Fibroblast of peridontal ligament (primary cell): ENCODE results near the gene MRPS18A.
A peak's percentile ranks its signal among the peaks of the same experiment; 100 is the strongest.
"Not testable (repeated sequence)": the region's sequence is repeated elsewhere in the genome, so short reads cannot be mapped to it uniquely, and the experiment has no call there.

Source experiments
- DNase-seq: peaks from one replicate; pipeline ENCODE4 v3.0.0-alpha.2; 2010; ENCODE audit errors: extremely low read depth

MRPS18A gene

GRCh38 chr6:43717389-43717788 lies 29.8 kb upstream of the MRPS18A start:
- DNase-seq, result no peak

GRCh38 chr6:43716099-43716498 lies 28.5 kb upstream of the MRPS18A start:
- DNase-seq, result no peak

- DNase-seq, result no peak
Measured at GRCh38 chr6:43715056-43715788, 27.6 kb upstream of the MRPS18A start.

GRCh38 chr6:43714311-43715055 lies 26.9 kb upstream of the MRPS18A start:
- peak; percentile 75 for DNase-seq

GRCh38 chr6:43713643-43714310 lies 26.2 kb upstream of the MRPS18A start:
- no peak for DNase-seq

GRCh38 chr6:43712579-43712978 lies 25.0 kb upstream of the MRPS18A start:
- no peak for DNase-seq

- no peak for DNase-seq
Measured at GRCh38 chr6:43710576-43710975, 23.0 kb upstream of the MRPS18A start.

- no peak for DNase-seq
Measured at GRCh38 chr6:43709654-43710303, 22.2 kb upstream of the MRPS18A start.

GRCh38 chr6:43708860-43709653 lies 21.5 kb upstream of the MRPS18A start:
- peak; percentile 81 for DNase-seq

GRCh38 chr6:43707767-43708166 lies 20.2 kb upstream of the MRPS18A start:
- DNase-seq, result no peak

GRCh38 chr6:43707269-43707668 lies 19.7 kb upstream of the MRPS18A start:
- DNase-seq, result no peak

- no peak for DNase-seq
Measured at GRCh38 chr6:43706788-43707187, 19.2 kb upstream of the MRPS18A start.

- DNase-seq, result peak; percentile 70
Measured at GRCh38 chr6:43705996-43706395, 18.4 kb upstream of the MRPS18A start.

- no peak for DNase-seq
Measured at GRCh38 chr6:43703512-43704429, 16.2 kb upstream of the MRPS18A start.

GRCh38 chr6:43702534-43703440 lies 15.2 kb upstream of the MRPS18A start:
- DNase-seq, result peak; percentile 94

- no peak for DNase-seq
Measured at GRCh38 chr6:43702171-43702533, 14.6 kb upstream of the MRPS18A start.

GRCh38 chr6:43700939-43701560 lies 13.5 kb upstream of the MRPS18A start:
- DNase-seq, result not testable (repeated sequence)

GRCh38 chr6:43699564-43700186 lies 12.1 kb upstream of the MRPS18A start:
- no peak for DNase-seq
